HEK293 (cell line): ENCODE results near the gene MRPL21.

Experiments
- CTCF ChIA-PET: fragments of 350-600 bp; formaldehyde crosslinking; extraction: SDS; loops from one replicate; lab custom pipeline; 2021; ENCODE audit warnings: antibody characterized with exemption; lab: Yijun Ruan, JAX
- POLR2A ChIA-PET: fragments of 300-600 bp; formaldehyde crosslinking; extraction: SDS; loops from one replicate; lab custom pipeline; 2020; ENCODE audit warnings: antibody characterized with exemption, inconsistent platforms; lab: Yijun Ruan, JAX
- H3K27ac ChIP-seq: fragments of 200-500 bp; sonication (Bioruptor generic); 2 replicates; pipeline ENCODE4 v1.5.1; 2014; ENCODE audit warnings: low read depth, low read length, control low read depth, inconsistent platforms; ENCODE audit errors: extremely low read depth
- H3K36me3 ChIP-seq, 2 experiments: fragments of 200-500 bp in 1 of 2; sonication (Bioruptor generic) in 1 of 2; 1 replicate in 1 of 2; 2 replicates in 1 of 2; pipeline ENCODE4 v1.5.1; 2014 to 2017; ENCODE audit warnings: inconsistent platforms in 2 of 2, low read length in 2 of 2; ENCODE audit not compliant: control insufficient read depth in 2 of 2, insufficient read depth in 1 of 2
- H3K4me1 ChIP-seq: fragments of 200-500 bp; sonication (Bioruptor generic); 2 replicates; pipeline ENCODE4 v1.5.1; 2014; ENCODE audit warnings: mild to moderate bottlenecking, low read length, inconsistent platforms; ENCODE audit not compliant: control insufficient read depth, insufficient read depth
- H3K4me3 ChIP-seq: 2 replicates; pipeline ENCODE4 v1.5.1; 2011; ENCODE audit warnings: low read depth, mild to moderate bottlenecking, control low read depth, low read length, moderate library complexity
- H3K9me3 ChIP-seq: fragments of 200-500 bp; sonication (Bioruptor generic); 2 replicates; pipeline ENCODE4 v1.5.1; 2014; ENCODE audit warnings: low read depth, low read length, inconsistent platforms; ENCODE audit not compliant: control insufficient read depth, insufficient read depth
- CTCF ChIP-seq: fragments of 450-650 bp; formaldehyde crosslinking; IDR thresholded peaks from 2 replicates; pipeline ENCODE4 v1.5.1; 2016; ENCODE audit warnings: missing biosample characterization, missing genetic modification characterization
- KLF8 ChIP-seq: fragments of 450-650 bp; formaldehyde crosslinking; IDR thresholded peaks from 2 replicates; pipeline ENCODE4 v1.5.1; 2016; ENCODE audit warnings: missing biosample characterization, missing genetic modification characterization
- MEIS1 ChIP-seq: sonication (generic); formaldehyde crosslinking; IDR thresholded peaks from 2 replicates; pipeline ENCODE4 v1.8.1; 2022; ENCODE audit warnings: missing genetic modification reagents, mild to moderate bottlenecking, borderline replicate concordance
- MYNN ChIP-seq: fragments of 450-650 bp; formaldehyde crosslinking; IDR thresholded peaks from 2 replicates; pipeline ENCODE4 v1.5.1; 2016; ENCODE audit warnings: missing biosample characterization, missing genetic modification characterization, borderline replicate concordance
- MZF1 ChIP-seq: fragments of 450-650 bp; formaldehyde crosslinking; IDR thresholded peaks from 2 replicates; pipeline ENCODE4 v1.5.1; 2017; ENCODE audit warnings: missing biosample characterization, missing genetic modification characterization, borderline replicate concordance
- PRDM6 ChIP-seq: fragments of 450-650 bp; formaldehyde crosslinking; IDR thresholded peaks from 2 replicates; pipeline ENCODE4 v1.5.1; 2017; ENCODE audit warnings: missing biosample characterization, missing genetic modification characterization
- SCRT2 ChIP-seq: fragments of 450-650 bp; formaldehyde crosslinking; IDR thresholded peaks from 2 replicates; pipeline ENCODE4 v1.5.1; 2016; ENCODE audit warnings: missing biosample characterization, missing genetic modification characterization
- ZBTB10 ChIP-seq: fragments of 450-650 bp; formaldehyde crosslinking; IDR thresholded peaks from 2 replicates; pipeline ENCODE4 v1.5.1; 2016; ENCODE audit warnings: missing biosample characterization, missing genetic modification characterization
- ZFP69B ChIP-seq: fragments of 450-650 bp; formaldehyde crosslinking; IDR thresholded peaks from 2 replicates; pipeline ENCODE4 v1.5.1; 2016; ENCODE audit warnings: missing biosample characterization, missing genetic modification characterization
- ZNF18 ChIP-seq: fragments of 450-650 bp; formaldehyde crosslinking; IDR thresholded peaks from 2 replicates; pipeline ENCODE4 v1.5.1; 2016; ENCODE audit warnings: missing biosample characterization, missing genetic modification characterization
- ZNF341 ChIP-seq: fragments of 450-650 bp; formaldehyde crosslinking; IDR thresholded peaks from 2 replicates; pipeline ENCODE4; 2016; ENCODE audit warnings: low read depth, missing biosample characterization, missing genetic modification characterization
- ZNF354C ChIP-seq: fragments of 450-650 bp; formaldehyde crosslinking; IDR thresholded peaks from 2 replicates; pipeline ENCODE4 v1.5.1; 2016; ENCODE audit warnings: missing biosample characterization, missing genetic modification characterization, low read depth, borderline replicate concordance
- ZNF639 ChIP-seq: fragments of 450-650 bp; formaldehyde crosslinking; IDR thresholded peaks from 2 replicates; pipeline ENCODE4 v1.5.1; 2016; ENCODE audit warnings: missing biosample characterization, missing genetic modification characterization
- ZNF747 ChIP-seq: fragments of 450-650 bp; formaldehyde crosslinking; IDR thresholded peaks from 2 replicates; pipeline ENCODE4 v1.5.1; 2016; ENCODE audit warnings: missing biosample characterization, missing genetic modification characterization
- ZNF792 ChIP-seq: fragments of 450-650 bp; formaldehyde crosslinking; IDR thresholded peaks from 2 replicates; pipeline ENCODE4 v1.5.1; 2016; ENCODE audit warnings: missing biosample characterization, missing genetic modification characterization
- ZNF830 ChIP-seq: fragments of 450-650 bp; IDR thresholded peaks from 2 replicates; pipeline ENCODE4 v1.5.0; 2018; ENCODE audit warnings: missing biosample characterization, missing genetic modification characterization, low read depth, mild to moderate bottlenecking, moderate library complexity

MRPL21 gene

GRCh38 chr11:68938088-68938487 lies 34.5 kb upstream of the MRPL21 start:
- TF ChIP-seq SCRT2 (tag by site-specific recombination) (no peak), ZNF341 (tag by site-specific recombination) (no peak), ZNF747 (no peak)
- H3K4me3 ChIP-seq: no peak overlapping the region
- H3K4me1 ChIP-seq: no peaks in the 10 kb centered on the region
- POLR2A ChIA-PET: no interaction called here
- H3K27ac ChIP-seq: no peak overlapping the region
- CTCF ChIA-PET: no interaction called here
- H3K9me3 ChIP-seq: no peaks in the 10 kb centered on the region
- H3K36me3 ChIP-seq: peaks cover 0 to 74% of the 10 kb centered on the region in 2 experiments; a peak in 1 of 3 replicates

GRCh38 chr11:68936676-68937620 lies 33.3 kb upstream of the MRPL21 start:
- Histone ChIP-seq H3K4me1 (no peaks in the 10 kb centered on the region), H3K27ac (no peak overlapping the region), H3K36me3 (peaks cover 0 to 85% of the 10 kb centered on the region in 2 experiments; a peak in 1 of 3 replicates), H3K9me3 (no peaks in the 10 kb centered on the region), H3K4me3 (no peak overlapping the region)
- ChIA-PET POLR2A (no interaction called here), CTCF (no interaction called here)
- no peak for TF ChIP-seq KLF8 (tag by site-specific recombination)
- TF ChIP-seq MZF1 (tag by site-specific recombination): no peak
- TF ChIP-seq ZNF792 (tag by site-specific recombination): no peak
- no peak for TF ChIP-seq ZNF830 (tag by site-specific recombination)
- TF ChIP-seq MEIS1 (CRISPR knock-in tag): no peak
- no peak for TF ChIP-seq ZNF354C
- no peak for TF ChIP-seq ZNF18
- TF ChIP-seq ZFP69B (tag by site-specific recombination): no peak
- TF ChIP-seq ZNF639: no peak
- TF ChIP-seq MYNN (tag by site-specific recombination): no peak
- TF ChIP-seq PRDM6: no peak
- no peak for TF ChIP-seq CTCF
- TF ChIP-seq ZBTB10 (tag by site-specific recombination): no peak
